HEK293T (cell line): ENCODE measurements around the gene ILKAP.

Source experiments
- ARNT ChIP-seq: fragments of 450-650 bp; IDR thresholded peaks from 2 replicates; pipeline ENCODE4 v1.6.1; 2017; ENCODE audit warnings: mild to moderate bottlenecking
- BHLHE40 ChIP-seq: fragments of 450-650 bp; IDR thresholded peaks from 2 replicates; pipeline ENCODE4 v1.6.1; 2016; ENCODE audit warnings: mild to moderate bottlenecking, moderate library complexity, borderline replicate concordance
- CTBP1 ChIP-seq: fragments of 450-650 bp; IDR thresholded peaks from 2 replicates; pipeline ENCODE4 v1.6.1; 2016; ENCODE audit warnings: borderline replicate concordance
- ELF4 ChIP-seq: fragments of 450-650 bp; IDR thresholded peaks from 2 replicates; pipeline ENCODE4 v1.6.1; 2017; ENCODE audit warnings: antibody characterized with exemption
- FOXA1 ChIP-seq: fragments of 450-650 bp; IDR thresholded peaks from 2 replicates; pipeline ENCODE4 v1.6.1; 2016; ENCODE audit warnings: mild to moderate bottlenecking
- FOXK2 ChIP-seq: fragments of 450-650 bp; IDR thresholded peaks from 2 replicates; pipeline ENCODE4 v1.6.1; 2016; ENCODE audit warnings: mild to moderate bottlenecking
- FOXM1 ChIP-seq: fragments of 450-650 bp; IDR thresholded peaks from 2 replicates; pipeline ENCODE4 v1.6.1; 2017; ENCODE audit warnings: mild to moderate bottlenecking, borderline replicate concordance
- L3MBTL2 ChIP-seq: fragments of 450-650 bp; conservative IDR thresholded peaks from 2 replicates; pipeline ENCODE4 v1.6.1; 2016; ENCODE audit warnings: mild to moderate bottlenecking
- NFRKB ChIP-seq: fragments of 450-650 bp; IDR thresholded peaks from 2 replicates; pipeline ENCODE4 v1.6.1; 2016; ENCODE audit warnings: mild to moderate bottlenecking, moderate library complexity
- SP1 ChIP-seq: fragments of 450-650 bp; IDR thresholded peaks from 2 replicates; pipeline ENCODE4 v1.6.1; 2017
- SUZ12 ChIP-seq: fragments of 450-650 bp; IDR thresholded peaks from 2 replicates; pipeline ENCODE4 v1.6.1; 2016; ENCODE audit warnings: mild to moderate bottlenecking
- TARDBP ChIP-seq: fragments of 450-650 bp; IDR thresholded peaks from 2 replicates; pipeline ENCODE4 v1.6.1; 2016
- ZNF384 ChIP-seq: fragments of 450-650 bp; IDR thresholded peaks from 2 replicates; pipeline ENCODE4 v1.6.1; 2016
- TF ChIP-seq, protein P1 (sequence below): fragments of 450-650 bp; IDR thresholded peaks from 2 replicates; pipeline ENCODE4 v1.6.1; 2016

DNA sequence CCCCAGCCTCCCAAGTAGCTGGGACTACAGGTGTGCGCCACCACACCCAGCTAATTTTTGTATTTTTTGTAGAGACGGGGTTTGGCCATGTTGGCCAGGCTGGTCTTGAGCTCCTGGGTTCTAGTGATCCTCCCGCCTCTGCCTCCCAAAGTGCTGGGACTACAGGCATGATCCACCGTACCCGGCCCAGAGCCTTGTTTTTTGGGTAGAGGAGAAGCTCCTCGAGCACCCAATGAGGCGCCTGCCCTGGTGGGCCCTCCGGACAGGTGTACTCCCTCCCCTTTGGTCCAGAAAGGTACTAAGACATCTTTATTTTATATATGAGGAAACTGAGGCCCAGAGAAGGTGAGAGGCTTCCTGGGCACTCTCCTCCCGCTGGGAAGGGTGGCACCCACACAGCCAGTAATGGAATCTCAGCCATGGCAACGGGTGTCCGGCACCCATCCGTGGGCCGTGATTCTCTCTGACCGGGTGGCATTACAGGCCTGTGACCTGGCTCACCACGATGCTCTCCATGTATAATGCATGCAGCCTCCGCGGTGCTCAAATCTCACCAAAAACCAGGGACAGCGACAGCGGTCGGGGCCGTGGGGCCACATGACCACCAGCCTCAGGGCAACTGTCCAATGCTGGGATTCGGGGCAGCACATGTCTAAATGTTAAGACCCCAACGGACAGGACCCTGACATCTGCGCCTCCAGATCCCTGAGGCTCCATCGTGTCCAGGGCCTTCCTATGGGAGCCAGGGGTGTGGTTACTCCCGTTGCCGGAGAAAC, 81.8 kb downstream of the ILKAP start:
- TF ChIP-seq BHLHE40, result no peak
- TF ChIP-seq ELF4, result no peak
- no peak for TF ChIP-seq SP1
- TF ChIP-seq SUZ12, result no peak
- no peak for TF ChIP-seq FOXK2
- TF ChIP-seq, protein P1, sequence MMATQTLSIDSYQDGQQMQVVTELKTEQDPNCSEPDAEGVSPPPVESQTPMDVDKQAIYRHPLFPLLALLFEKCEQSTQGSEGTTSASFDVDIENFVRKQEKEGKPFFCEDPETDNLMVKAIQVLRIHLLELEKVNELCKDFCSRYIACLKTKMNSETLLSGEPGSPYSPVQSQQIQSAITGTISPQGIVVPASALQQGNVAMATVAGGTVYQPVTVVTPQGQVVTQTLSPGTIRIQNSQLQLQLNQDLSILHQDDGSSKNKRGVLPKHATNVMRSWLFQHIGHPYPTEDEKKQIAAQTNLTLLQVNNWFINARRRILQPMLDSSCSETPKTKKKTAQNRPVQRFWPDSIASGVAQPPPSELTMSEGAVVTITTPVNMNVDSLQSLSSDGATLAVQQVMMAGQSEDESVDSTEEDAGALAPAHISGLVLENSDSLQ, result no peak
- no peak for TF ChIP-seq FOXM1
- TF ChIP-seq TARDBP, result no peak
- TF ChIP-seq ARNT, result no peak
- no peak for TF ChIP-seq ZNF384
- TF ChIP-seq L3MBTL2, result no peak
- no peak for TF ChIP-seq CTBP1
- no peak for TF ChIP-seq NFRKB
- TF ChIP-seq FOXA1, result no peak
